ENCODE measurements around the gene ERGIC1.

Gene ERGIC1

GRCh38 chr5:172942556-172942955 is 108.5 kb downstream of the ERGIC1 start:
- TF ChIP-seq EZH2phosphoT487 (IDR thresholded peaks at IDR 0.05; ENCODE audit: borderline replicate concordance) (no peak), CTCF (conservative IDR thresholded peaks at IDR 0.05; ENCODE audit: low read length) (no peak)
- H3K27me3 ChIP-seq (ENCODE audit: insufficient read depth, low read length, poor library complexity, severe bottlenecking), result no peaks in the 10 kb centered on the region
- H3K36me3 ChIP-seq (ENCODE audit: insufficient read depth, low read length), result peaks cover 31% of the 10 kb centered on the region; the same call in 1 of the 2 replicates
- no peaks in the 10 kb centered on the region for H3K79me2 ChIP-seq (ENCODE audit: insufficient read depth, low read length)
- no peaks in the 10 kb centered on the region for H3K9me2 ChIP-seq (replicated peaks; ENCODE audit: low read depth, low read length)
- H3K9me3 ChIP-seq (ENCODE audit: insufficient read depth, low read depth, low read length), result no peaks in the 10 kb centered on the region
- H2AFZ ChIP-seq (ENCODE audit: low read length), result no peak overlapping the region
- H3F3A ChIP-seq (ENCODE audit: low read depth), result no peaks in the 10 kb centered on the region
- no peak overlapping the region for H3K9ac ChIP-seq (ENCODE audit: low read depth, low read length, poor library complexity, severe bottlenecking)
- no peaks in the 10 kb centered on the region for H3K4me1 ChIP-seq (ENCODE audit: insufficient read depth, low read length, poor library complexity, severe bottlenecking)
- no peaks in the 10 kb centered on the region for H4K20me1 ChIP-seq (ENCODE audit: insufficient read depth, low read length, poor library complexity, severe bottlenecking)
- H3K4me3 ChIP-seq (ENCODE audit: low read length, poor library complexity, severe bottlenecking), result no peak overlapping the region
- H3K4me2 ChIP-seq (ENCODE audit: low read depth, low read length, poor library complexity, severe bottlenecking), result no peak overlapping the region

- Histone ChIP-seq H3K9me3 (ENCODE audit: insufficient read depth, low read depth, low read length) (no peaks in the 10 kb centered on the region), H4K20me1 (ENCODE audit: insufficient read depth, low read length, poor library complexity, severe bottlenecking) (no peaks in the 10 kb centered on the region), H3K9me2 (replicated peaks; ENCODE audit: low read depth, low read length) (no peaks in the 10 kb centered on the region), H3F3A (ENCODE audit: low read depth) (no peaks in the 10 kb centered on the region), H3K36me3 (ENCODE audit: insufficient read depth, low read length) (peaks cover 31% of the 10 kb centered on the region; the same call in 1 of the 2 replicates), H3K4me1 (ENCODE audit: insufficient read depth, low read length, poor library complexity, severe bottlenecking) (no peaks in the 10 kb centered on the region), H3K79me2 (ENCODE audit: insufficient read depth, low read length) (no peaks in the 10 kb centered on the region), H3K4me3 (ENCODE audit: low read length, poor library complexity, severe bottlenecking) (no peak overlapping the region), H3K9ac (ENCODE audit: low read depth, low read length, poor library complexity, severe bottlenecking) (no peak overlapping the region), H3K4me2 (ENCODE audit: low read depth, low read length, poor library complexity, severe bottlenecking) (no peak overlapping the region), H2AFZ (ENCODE audit: low read length) (no peak overlapping the region), H3K27me3 (ENCODE audit: insufficient read depth, low read length, poor library complexity, severe bottlenecking) (no peaks in the 10 kb centered on the region)
- no peak for TF ChIP-seq CTCF (conservative IDR thresholded peaks at IDR 0.05; ENCODE audit: low read length)
- no peak for TF ChIP-seq EZH2phosphoT487 (IDR thresholded peaks at IDR 0.05; ENCODE audit: borderline replicate concordance)
Measured at GRCh38 chr5:172943283-172943841, 109.3 kb downstream of the ERGIC1 start.

- Histone ChIP-seq H3K36me3 (ENCODE audit: insufficient read depth, low read length) (peaks cover 31% of the 10 kb centered on the region; the same call in 1 of the 2 replicates), H4K20me1 (ENCODE audit: insufficient read depth, low read length, poor library complexity, severe bottlenecking) (no peaks in the 10 kb centered on the region), H3K9ac (ENCODE audit: low read depth, low read length, poor library complexity, severe bottlenecking) (no peak overlapping the region), H3K4me1 (ENCODE audit: insufficient read depth, low read length, poor library complexity, severe bottlenecking) (no peaks in the 10 kb centered on the region), H3F3A (ENCODE audit: low read depth) (no peaks in the 10 kb centered on the region), H3K4me2 (ENCODE audit: low read depth, low read length, poor library complexity, severe bottlenecking) (no peak overlapping the region), H3K79me2 (ENCODE audit: insufficient read depth, low read length) (no peaks in the 10 kb centered on the region), H3K9me2 (replicated peaks; ENCODE audit: low read depth, low read length) (no peaks in the 10 kb centered on the region), H3K27me3 (ENCODE audit: insufficient read depth, low read length, poor library complexity, severe bottlenecking) (no peaks in the 10 kb centered on the region), H3K4me3 (ENCODE audit: low read length, poor library complexity, severe bottlenecking) (no peak overlapping the region), H3K9me3 (ENCODE audit: insufficient read depth, low read depth, low read length) (no peaks in the 10 kb centered on the region), H2AFZ (ENCODE audit: low read length) (no peak overlapping the region)
- no peak for TF ChIP-seq EZH2phosphoT487 (IDR thresholded peaks at IDR 0.05; ENCODE audit: borderline replicate concordance)
Measured at GRCh38 chr5:172943906-172944305, 109.9 kb downstream of the ERGIC1 start.

- H3K9me2 ChIP-seq (replicated peaks; ENCODE audit: low read depth, low read length), result no peaks in the 10 kb centered on the region
- peaks cover 30% of the 10 kb centered on the region; the same call in 1 of the 2 replicates for H3K36me3 ChIP-seq (ENCODE audit: insufficient read depth, low read length)
- no peak for TF ChIP-seq EZH2phosphoT487 (IDR thresholded peaks at IDR 0.05; ENCODE audit: borderline replicate concordance)
- no peak for TF ChIP-seq CTCF (conservative IDR thresholded peaks at IDR 0.05; ENCODE audit: low read length)
- H3K4me3 ChIP-seq (ENCODE audit: low read length, poor library complexity, severe bottlenecking), result no peak overlapping the region
- H4K20me1 ChIP-seq (ENCODE audit: insufficient read depth, low read length, poor library complexity, severe bottlenecking), result no peaks in the 10 kb centered on the region
- H3K9ac ChIP-seq (ENCODE audit: low read depth, low read length, poor library complexity, severe bottlenecking), result no peak overlapping the region
- H3F3A ChIP-seq (ENCODE audit: low read depth), result no peaks in the 10 kb centered on the region
- H3K4me1 ChIP-seq (ENCODE audit: insufficient read depth, low read length, poor library complexity, severe bottlenecking), result no peaks in the 10 kb centered on the region
- no peak overlapping the region for H2AFZ ChIP-seq (ENCODE audit: low read length)
- no peaks in the 10 kb centered on the region for H3K9me3 ChIP-seq (ENCODE audit: insufficient read depth, low read depth, low read length)
- H3K27me3 ChIP-seq (ENCODE audit: insufficient read depth, low read length, poor library complexity, severe bottlenecking), result no peaks in the 10 kb centered on the region
- no peaks in the 10 kb centered on the region for H3K79me2 ChIP-seq (ENCODE audit: insufficient read depth, low read length)
- H3K4me2 ChIP-seq (ENCODE audit: low read depth, low read length, poor library complexity, severe bottlenecking), result no peak overlapping the region
Measured at GRCh38 chr5:172944741-172945140, 110.7 kb downstream of the ERGIC1 start.
